Small intestine (tissue), 7 donors: ENCODE data around the gene BOC. TPM values are rescaled to one million over a fixed set of nuclear protein-coding genes. Genes with fewer than 3 reads are reported as not detected.

Experiments
- DNase-seq, 2 donors: peaks; one replicate each; pipeline versions ENCODE4 v3.0.0 to v3.0.0-alpha.2; 2013
- FAIRE-seq: peaks from 2 replicates; lab custom pipeline; 2012; peaks lifted over from hg19 to GRCh38; lab: Jason Lieb, UNC
- H3K27ac ChIP-seq, 3 donors: one replicate each; pipeline ENCODE4 v1.5.1; 2013; ENCODE audit warnings: low read length in 2 of 3, mild to moderate bottlenecking in 2 of 3, control low read depth in 1 of 3, inconsistent platforms in 1 of 3, low read depth in 1 of 3, moderate library complexity in 1 of 3
- H3K27me3 ChIP-seq, 3 donors: one replicate each; pipeline ENCODE4 v1.6.1; 2013; ENCODE audit warnings: low read length in 3 of 3, inconsistent platforms in 1 of 3; ENCODE audit not compliant: control insufficient read depth in 3 of 3, insufficient read depth in 3 of 3
- H3K36me3 ChIP-seq, 3 donors: one replicate each; pipeline ENCODE4 v1.6.1; 2013; ENCODE audit warnings: low read length in 3 of 3, inconsistent platforms in 1 of 3, low read depth in 1 of 3, mild to moderate bottlenecking in 1 of 3, moderate library complexity in 1 of 3; ENCODE audit not compliant: control insufficient read depth in 3 of 3, insufficient read depth in 2 of 3
- H3K4me1 ChIP-seq, 3 donors: one replicate each; pipeline ENCODE4 v1.6.1; 2013; ENCODE audit warnings: low read length in 2 of 3, inconsistent platforms in 1 of 3, low read depth in 1 of 3, mild to moderate bottlenecking in 1 of 3, moderate library complexity in 1 of 3; ENCODE audit not compliant: control insufficient read depth in 3 of 3, insufficient read depth in 2 of 3
- H3K4me3 ChIP-seq, 3 donors: one replicate each; pipeline ENCODE4 v1.5.1; 2013; ENCODE audit warnings: low read length in 3 of 3, control low read depth in 1 of 3, inconsistent platforms in 1 of 3, low read depth in 1 of 3, mild to moderate bottlenecking in 1 of 3, moderate library complexity in 1 of 3
- H3K9me3 ChIP-seq, 2 donors: one replicate each; pipeline ENCODE4 v1.6.1; 2013; ENCODE audit warnings: low read depth in 1 of 2, low read length in 1 of 2; ENCODE audit not compliant: control insufficient read depth in 2 of 2, insufficient read depth in 1 of 2
- WGBS, 3 donors: extraction: QIAGEN DNeasy Blood & Tissue Kit; methylation state at CpG; one replicate each; pipeline ENCODE4 v1.1.7; 2013; 5-methylcytosine and 5-hydroxymethylcytosine counted together
- polyA plus RNA-seq, 4 donors: library from polyadenylated mRNA; stranded (reverse) in 3 of 4; unstranded in 1 of 4; fragments of 200-250 nt in 3 of 4; fragments of 120-200 nt in 1 of 4; gene quantifications; one replicate each; pipeline versions ENCODE4 v1.2.1 to v1.2.3, GENCODE V29; 2013
- donor health status: healthy with polysubstance abuse.
- donor health status: control.
- donor health status: control.
- donor health status: Bipolar disorder and iron deficiency.
- donor health status: healthy.

Gene BOC
- polyA plus RNA-seq, 4 donors, result 0.22 to 4.6 (median 2.9) TPM

DNA sequence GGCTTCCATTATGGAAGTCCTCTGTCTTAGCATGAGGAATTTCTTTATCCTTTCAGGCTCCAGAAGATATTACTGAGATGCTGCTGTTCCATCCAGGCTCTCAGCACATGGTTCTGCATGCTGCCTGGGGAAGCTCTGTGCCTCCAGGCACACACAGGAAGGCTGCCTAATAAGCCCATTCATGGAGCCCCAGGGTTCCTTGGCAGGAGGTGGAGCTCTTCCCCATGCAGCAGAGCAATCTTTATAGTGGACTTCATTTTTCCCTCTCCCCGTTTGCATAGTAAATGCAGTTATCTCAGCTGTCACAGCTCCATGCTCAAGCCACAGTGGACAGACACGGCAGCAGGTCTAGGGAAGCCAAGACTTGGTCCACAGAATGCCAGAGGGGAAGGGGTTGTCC is 57.6 kb downstream of the BOC start:
- 62 to 77% (median 73%) methylated on average over 2 of the region's 2 CpGs for WGBS, 3 donors
- Histone ChIP-seq H3K4me1 (no peaks in the 10 kb centered on the region), H3K36me3 (peaks cover 0 to 27% (median 0%) of the 10 kb centered on the region in 3 donors), H3K9me3 (no peaks in the 10 kb centered on the region), H3K4me3 (no peak overlapping the region), H3K27me3 (peaks cover 0 to 5% (median 0%) of the 10 kb centered on the region in 3 donors), H3K27ac (no peak overlapping the region)
- FAIRE-seq, result no peak
- no peak for DNase-seq

DNA sequence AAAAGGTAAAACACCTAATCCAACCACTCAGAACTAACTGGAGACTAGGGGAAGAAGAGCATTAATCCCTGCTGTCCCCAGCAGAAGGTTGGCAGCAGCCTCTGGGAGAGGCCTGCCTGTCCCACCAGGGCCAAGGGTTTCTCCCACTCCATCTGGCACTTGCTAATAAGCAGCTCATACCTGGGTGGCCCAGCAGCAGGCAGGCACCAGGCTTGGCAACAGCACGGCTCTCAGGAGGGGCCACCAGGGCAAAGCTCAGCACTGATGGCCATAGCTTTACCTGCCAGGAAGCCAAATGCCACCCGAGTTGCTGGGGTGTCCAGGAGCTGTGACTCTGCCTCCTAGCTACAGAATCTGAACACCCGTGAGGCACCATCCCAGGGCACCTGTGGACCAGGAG is 58.3 kb downstream of the BOC start:
- 45 to 74% (median 47%) methylated on average over 3 of the region's 3 CpGs for WGBS, 3 donors
- FAIRE-seq (no peak), DNase-seq (peak in 1 of 2 donors; percentile 10)
- peaks cover 0 to 29% (median 0%) of the 10 kb centered on the region in 3 donors for H3K36me3 ChIP-seq
- no peaks in the 10 kb centered on the region for H3K4me1 ChIP-seq
- no peak overlapping the region for H3K4me3 ChIP-seq
- no peak overlapping the region for H3K27ac ChIP-seq
- peaks cover 0 to 5% (median 0%) of the 10 kb centered on the region in 3 donors for H3K27me3 ChIP-seq
- no peaks in the 10 kb centered on the region for H3K9me3 ChIP-seq

DNA sequence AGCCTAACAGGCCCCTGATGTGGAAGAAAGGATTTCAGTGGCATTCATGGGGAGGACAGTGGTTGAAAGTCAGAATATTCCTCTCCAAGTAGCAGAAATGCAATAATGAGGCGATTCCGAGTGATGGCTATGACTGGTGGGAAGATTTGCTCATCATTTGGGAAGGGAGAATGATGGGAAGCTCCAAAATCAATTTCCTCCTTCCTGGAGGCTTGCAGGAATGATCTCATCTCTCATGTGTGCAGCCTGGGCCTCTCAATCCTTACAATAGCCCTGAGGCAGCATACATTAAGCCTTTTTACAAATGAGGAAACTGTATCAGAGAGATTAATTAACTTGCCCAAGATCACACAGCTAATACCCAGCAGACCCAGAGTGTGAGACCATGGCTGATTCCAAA is 58.7 kb downstream of the BOC start:
- Histone ChIP-seq H3K9me3 (no peaks in the 10 kb centered on the region), H3K4me1 (no peaks in the 10 kb centered on the region), H3K36me3 (peaks cover 0 to 30% (median 0%) of the 10 kb centered on the region in 3 donors), H3K27ac (no peak overlapping the region), H3K4me3 (no peak overlapping the region), H3K27me3 (peaks cover 0 to 5% (median 0%) of the 10 kb centered on the region in 3 donors)
- DNase-seq (no peak), FAIRE-seq (no peak)
- WGBS, 3 donors, result 88 to 97% (median 95%) methylated on average over 2 of the region's 2 CpGs

DNA sequence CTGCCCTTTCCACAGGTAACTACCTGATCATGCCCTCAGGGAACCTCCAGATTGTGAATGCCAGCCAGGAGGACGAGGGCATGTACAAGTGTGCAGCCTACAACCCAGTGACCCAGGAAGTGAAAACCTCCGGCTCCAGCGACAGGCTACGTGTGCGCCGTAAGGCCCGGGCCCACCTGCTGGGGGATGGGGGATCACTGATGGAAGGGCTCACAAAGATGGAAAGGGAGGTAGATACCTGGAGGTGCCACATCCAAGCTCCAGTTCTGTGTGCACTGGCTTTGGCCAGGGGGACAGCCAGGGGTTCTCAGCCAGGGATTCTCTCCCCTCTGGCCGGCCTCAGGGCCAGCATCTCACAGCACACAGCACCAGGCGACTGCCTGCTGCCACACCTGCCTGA is 59.4 kb downstream of the BOC start:
- WGBS, 3 donors, result 82 to 92% (median 84%) methylated on average over 9 of the region's 9 CpGs
- DNase-seq, result no peak
- H3K27ac ChIP-seq, result no peak overlapping the region

DNA sequence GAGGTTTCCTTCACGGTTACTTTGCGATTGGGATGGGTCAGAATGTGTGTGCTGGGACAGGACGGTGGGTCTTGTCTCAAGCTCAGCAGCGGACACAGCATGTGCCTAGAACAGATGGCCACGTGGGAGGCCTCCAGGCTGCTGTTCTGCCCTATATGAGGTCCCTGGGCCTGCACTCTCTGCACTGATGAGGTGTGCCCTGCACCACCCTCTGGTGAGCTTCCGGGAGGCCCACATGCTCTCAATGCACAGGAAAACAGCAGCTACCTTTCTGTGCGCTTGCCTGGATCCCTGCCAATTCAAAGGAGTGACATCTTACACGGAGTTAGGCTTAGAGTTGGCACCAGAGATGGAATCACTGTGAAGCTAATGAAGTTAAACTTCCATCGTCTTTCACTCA is 59.8 kb downstream of the BOC start:
- H3K36me3 ChIP-seq, result peaks cover 0 to 30% (median 0%) of the 10 kb centered on the region in 3 donors
- DNase-seq, result no peak
- 69 to 77% (median 72%) methylated on average over 9 of the region's 9 CpGs for WGBS, 3 donors

More for the DNA sequence above, 59.4 kb downstream of the BOC start:
- H3K27me3 ChIP-seq, result peaks cover 0 to 5% (median 0%) of the 10 kb centered on the region in 3 donors
- H3K36me3 ChIP-seq, result peaks cover 0 to 30% (median 0%) of the 10 kb centered on the region in 3 donors
- no peaks in the 10 kb centered on the region for H3K4me1 ChIP-seq
- no peaks in the 10 kb centered on the region for H3K9me3 ChIP-seq
- no peak overlapping the region for H3K4me3 ChIP-seq
- no peak for FAIRE-seq

DNA sequence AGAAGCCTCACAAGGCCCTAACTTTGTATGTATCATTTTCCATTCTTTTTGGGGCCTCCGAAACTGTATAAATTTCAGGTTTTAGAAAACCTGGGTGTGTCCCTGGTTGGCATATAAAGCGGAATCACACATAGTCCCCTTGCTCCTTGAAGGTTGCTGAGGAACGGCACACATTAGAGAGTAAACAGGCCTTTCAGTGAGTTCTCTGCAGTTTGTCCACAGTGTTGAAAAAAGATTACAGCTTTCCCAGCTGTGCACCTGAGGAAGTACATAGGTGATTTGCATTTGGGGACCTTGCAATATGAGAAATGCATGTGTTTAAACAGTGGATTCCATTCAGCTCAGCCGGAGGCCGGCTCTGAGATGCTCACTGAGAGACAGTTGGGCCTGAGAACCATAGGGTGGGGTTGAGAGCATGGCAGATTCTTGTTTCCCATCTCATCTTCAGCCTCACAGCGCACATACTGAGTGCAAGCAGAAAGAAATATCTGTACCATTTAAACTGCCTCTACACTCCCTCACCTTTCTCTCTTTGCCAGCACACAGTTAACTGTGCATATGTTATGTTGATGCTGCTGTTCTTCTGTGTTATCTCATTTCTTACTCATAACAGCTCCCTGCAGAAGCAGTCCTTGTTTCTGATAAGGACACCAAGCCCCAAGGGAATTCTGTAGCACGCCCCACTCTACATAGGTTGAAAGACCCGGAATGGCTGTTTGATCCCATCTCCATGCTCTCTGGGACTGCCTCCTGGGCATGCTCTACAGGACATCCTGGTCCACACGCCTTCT is 60.4 kb downstream of the BOC start:
- no peaks in the 10 kb centered on the region for H3K9me3 ChIP-seq
- no peak for DNase-seq
- no peak overlapping the region for H3K27ac ChIP-seq
- H3K4me1 ChIP-seq, result no peaks in the 10 kb centered on the region
- H3K27me3 ChIP-seq, result peaks cover 0 to 5% (median 0%) of the 10 kb centered on the region in 3 donors
- peaks cover 0 to 30% (median 0%) of the 10 kb centered on the region in 3 donors for H3K36me3 ChIP-seq
- H3K4me3 ChIP-seq, result no peak overlapping the region
- no peak for FAIRE-seq
- 81 to 91% (median 83%) methylated on average over 9 of the region's 9 CpGs for WGBS, 3 donors

More for the DNA sequence above, 59.8 kb downstream of the BOC start:
- no peaks in the 10 kb centered on the region for H3K9me3 ChIP-seq
- peaks cover 0 to 5% (median 0%) of the 10 kb centered on the region in 3 donors for H3K27me3 ChIP-seq
- no peak overlapping the region for H3K4me3 ChIP-seq
- H3K27ac ChIP-seq, result no peak overlapping the region
- no peaks in the 10 kb centered on the region for H3K4me1 ChIP-seq
- FAIRE-seq, result no peak

DNA sequence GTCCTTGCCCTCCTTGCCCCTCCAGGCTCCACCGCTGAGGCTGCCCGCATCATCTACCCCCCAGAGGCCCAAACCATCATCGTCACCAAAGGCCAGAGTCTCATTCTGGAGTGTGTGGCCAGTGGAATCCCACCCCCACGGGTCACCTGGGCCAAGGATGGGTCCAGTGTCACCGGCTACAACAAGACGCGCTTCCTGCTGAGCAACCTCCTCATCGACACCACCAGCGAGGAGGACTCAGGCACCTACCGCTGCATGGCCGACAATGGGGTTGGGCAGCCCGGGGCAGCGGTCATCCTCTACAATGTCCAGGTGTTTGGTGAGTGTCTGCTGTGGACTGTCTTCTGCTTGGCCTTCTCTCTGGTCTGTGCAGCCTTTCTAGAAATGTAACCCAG is 61.0 kb downstream of the BOC start:
- H3K9me3 ChIP-seq, result no peaks in the 10 kb centered on the region
- FAIRE-seq (no peak), DNase-seq (no peak)
- H3K27ac ChIP-seq, result no peak overlapping the region
- no peaks in the 10 kb centered on the region for H3K4me1 ChIP-seq
- H3K27me3 ChIP-seq, result peaks cover 0 to 4% (median 0%) of the 10 kb centered on the region in 3 donors
- no peak overlapping the region for H3K4me3 ChIP-seq
- peaks cover 0 to 30% (median 0%) of the 10 kb centered on the region in 3 donors for H3K36me3 ChIP-seq
- WGBS, 3 donors, result 89 to 96% (median 92%) methylated on average over 13 of the region's 13 CpGs

DNA sequence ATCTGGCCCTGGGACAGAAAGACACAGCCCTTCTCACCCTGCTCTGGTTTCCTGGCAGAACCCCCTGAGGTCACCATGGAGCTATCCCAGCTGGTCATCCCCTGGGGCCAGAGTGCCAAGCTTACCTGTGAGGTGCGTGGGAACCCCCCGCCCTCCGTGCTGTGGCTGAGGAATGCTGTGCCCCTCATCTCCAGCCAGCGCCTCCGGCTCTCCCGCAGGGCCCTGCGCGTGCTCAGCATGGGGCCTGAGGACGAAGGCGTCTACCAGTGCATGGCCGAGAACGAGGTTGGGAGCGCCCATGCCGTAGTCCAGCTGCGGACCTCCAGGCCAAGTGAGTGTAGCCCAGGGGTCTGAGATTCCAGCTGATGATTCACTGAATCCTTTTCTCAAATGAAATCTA is 61.7 kb downstream of the BOC start:
- no peak overlapping the region for H3K27ac ChIP-seq
- WGBS, 3 donors, result 95% methylated on average over 15 of the region's 15 CpGs

More for the DNA sequence above, 61.7 kb downstream of the BOC start:
- no peaks in the 10 kb centered on the region for H3K9me3 ChIP-seq
- DNase-seq, result no peak
- no peaks in the 10 kb centered on the region for H3K27me3 ChIP-seq
- peaks cover 0 to 30% (median 0%) of the 10 kb centered on the region in 3 donors for H3K36me3 ChIP-seq
- no peak for FAIRE-seq
- H3K4me3 ChIP-seq, result no peak overlapping the region
- no peaks in the 10 kb centered on the region for H3K4me1 ChIP-seq
